HK-2 (cell line): Measurements from ENCODE around the gene MRPL43.
"Not testable (repeated sequence)": the region's sequence is repeated elsewhere in the genome, so short reads cannot be mapped to it uniquely, and the experiment has no call there.

Source experiments
- DNase-seq: peaks from one replicate; pipeline ENCODE4 v3.0.0-alpha.2; 2018; ENCODE audit not compliant: unreplicated experiment

MRPL43 gene

DNA sequence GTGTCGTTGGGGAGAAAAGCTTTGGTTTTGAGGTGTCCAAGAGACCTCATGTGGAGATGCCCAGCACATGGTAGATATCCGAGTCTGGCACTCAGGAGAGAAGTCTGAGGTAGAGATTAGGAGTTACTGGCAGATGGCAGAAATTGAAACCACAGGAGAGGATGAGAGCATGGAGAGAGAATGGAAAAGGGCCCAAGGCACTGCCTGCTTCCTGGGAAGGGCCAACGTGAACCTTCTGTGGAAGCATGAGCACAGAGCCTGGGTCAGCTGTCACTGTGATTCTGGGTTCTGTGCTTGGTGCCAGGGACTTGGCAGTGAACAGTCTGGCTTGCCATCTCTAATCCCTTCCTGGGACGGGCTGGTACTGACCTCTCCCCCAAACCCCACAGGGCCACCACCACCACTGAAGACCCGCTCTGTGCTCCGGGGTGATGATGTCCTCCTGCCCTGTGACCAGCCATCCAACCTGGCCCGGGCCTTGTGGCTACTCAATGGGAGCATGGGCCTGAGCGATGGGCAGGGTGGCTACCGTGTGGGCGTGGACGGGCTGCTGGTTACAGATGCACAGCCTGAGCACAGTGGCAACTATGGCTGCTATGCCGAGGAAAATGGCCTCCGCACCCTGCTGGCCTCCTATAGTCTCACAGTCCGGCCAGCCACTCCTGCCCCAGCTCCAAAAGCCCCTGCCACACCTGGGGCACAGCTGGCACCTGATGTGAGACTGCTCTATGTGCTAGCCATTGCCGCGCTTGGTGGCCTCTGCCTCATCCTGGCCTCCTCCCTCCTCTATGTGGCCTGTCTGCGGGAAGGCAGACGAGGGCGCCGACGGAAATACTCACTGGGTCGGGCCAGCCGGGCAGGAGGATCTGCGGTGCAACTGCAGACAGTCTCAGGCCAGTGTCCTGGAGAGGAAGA is 4.1 kb downstream of the MRPL43 start:
- no peak for DNase-seq

GRCh38 chr10:100981178-100981772 is 6.0 kb downstream of the MRPL43 start:
- peak; percentile 48 for DNase-seq

- DNase-seq, result no peak
Observed at GRCh38 chr10:100980711-100981110, 6.6 kb downstream of the MRPL43 start.

DNA sequence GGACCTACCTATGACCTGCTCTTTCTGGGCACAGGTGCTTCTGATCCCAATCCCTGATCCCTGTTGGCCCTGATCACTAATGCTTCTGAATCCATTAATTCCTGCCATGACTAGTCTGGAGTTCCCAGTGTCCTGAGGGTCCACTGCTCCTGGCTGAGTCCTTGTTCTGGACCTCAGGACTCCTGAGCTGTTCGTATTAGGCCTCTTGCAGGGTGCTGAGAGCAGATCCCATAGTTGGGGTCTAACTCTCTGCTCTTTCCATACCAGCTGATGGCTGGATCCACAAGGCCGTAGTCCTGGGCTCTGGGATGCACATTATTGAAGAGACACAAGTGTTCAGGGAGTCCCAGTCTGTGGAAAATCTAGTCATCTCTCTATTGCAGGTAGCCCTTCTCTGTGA is 7.0 kb downstream of the MRPL43 start:
- DNase-seq, result no peak

DNA sequence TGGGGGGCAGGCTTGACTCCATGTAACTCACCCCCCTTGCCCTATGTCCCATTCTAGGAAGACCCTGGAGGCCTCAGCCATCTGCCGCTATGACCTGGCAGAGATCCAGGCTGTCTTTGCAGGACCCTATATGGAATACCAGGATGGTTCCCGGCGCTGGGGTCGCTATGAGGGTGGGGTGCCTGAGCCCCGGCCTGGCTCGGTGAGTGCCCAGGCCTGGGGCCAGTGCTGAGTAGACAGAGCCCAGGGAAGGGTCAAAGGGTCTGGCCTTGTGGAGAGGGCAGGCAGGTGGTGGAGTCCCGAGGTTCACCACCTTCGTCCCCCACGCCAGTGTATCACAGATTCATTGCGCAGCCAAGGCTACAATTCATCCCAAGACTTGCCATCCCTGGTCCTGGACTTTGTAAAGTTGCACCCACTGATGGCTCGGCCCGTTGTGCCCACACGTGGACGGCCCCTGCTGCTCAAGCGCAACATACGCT is 7.5 kb downstream of the MRPL43 start:
- DNase-seq, result no peak

GRCh38 chr10:100978901-100979195 is 8.4 kb downstream of the MRPL43 start:
- no peak for DNase-seq

DNA sequence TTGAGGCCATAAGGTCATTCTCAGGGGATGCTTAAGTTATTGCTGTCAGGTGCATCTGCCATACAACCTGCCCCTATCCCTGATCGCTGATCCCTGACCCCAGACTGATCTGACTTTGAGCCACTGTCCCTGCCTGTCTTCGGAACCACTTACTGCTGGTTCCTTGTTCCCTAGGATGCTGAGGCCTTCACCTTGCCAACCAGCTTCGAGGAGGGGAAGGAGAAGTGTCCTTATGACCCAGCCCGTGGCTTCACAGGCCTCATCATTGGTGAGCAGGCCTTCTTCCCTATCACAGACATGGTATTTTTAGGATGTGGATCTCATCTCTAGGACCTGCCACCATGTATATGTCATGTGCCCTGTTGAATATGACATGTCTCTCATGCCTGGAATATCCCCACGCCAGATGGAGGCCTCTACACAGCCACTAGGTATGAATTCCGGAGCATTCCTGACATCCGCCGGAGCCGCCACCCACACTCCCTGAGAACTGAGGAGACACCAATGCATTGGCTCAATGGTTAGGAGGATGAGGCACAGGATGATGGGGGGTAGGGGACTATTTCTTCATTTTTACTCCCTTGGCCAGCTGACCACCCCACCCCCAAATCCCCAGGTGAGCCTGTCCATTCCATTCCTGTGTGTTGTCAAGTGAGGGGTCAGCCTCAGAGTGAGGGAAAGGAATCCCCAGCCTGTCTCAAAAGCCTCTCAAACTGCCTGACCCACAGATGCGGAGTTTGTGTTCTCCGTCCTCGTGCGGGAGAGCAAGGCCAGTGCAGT is 9.0 kb downstream of the MRPL43 start:
- no peak for DNase-seq

- DNase-seq, result no peak
Observed at GRCh38 chr10:100977436-100977835, 9.9 kb downstream of the MRPL43 start.

DNA sequence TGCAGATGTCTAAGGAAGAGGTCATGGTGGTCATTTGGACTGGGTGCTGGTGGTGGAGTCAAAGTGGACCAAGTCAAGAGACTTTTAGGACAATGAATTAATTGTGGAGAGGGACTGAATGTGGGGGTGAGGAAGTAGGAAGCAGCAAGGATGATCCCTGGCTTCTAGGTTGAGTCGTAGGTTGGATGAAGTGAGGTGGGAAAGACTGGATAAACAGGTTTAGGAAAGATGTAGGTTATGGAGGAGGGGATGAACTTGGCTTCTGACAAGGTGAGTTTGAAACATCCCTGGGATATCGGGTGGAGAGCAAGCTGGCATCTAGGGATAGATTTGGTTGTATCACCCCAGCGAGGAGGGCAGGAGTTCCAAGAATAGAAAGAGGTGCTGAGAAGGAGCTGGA is 10.4 kb downstream of the MRPL43 start:
- DNase-seq, result no peak

DNA sequence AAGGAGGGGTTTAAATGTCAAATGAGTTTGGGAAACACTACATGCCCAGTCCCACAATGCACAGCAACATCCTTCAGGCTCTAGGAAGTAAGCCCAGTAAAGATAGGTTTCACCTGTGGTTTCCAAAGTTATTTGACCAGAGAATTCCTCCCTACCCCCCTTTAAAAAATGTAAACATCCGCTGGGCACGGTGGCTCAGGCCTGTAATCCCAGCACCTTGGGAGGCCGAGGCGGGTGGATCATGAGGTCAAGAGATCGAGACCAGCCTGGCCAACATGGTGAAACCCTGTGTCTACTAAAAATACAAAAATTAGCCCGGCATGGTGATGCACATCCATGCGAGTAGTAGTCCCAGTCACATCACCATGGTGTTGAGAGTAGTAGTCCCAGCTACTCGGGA is 11.9 kb downstream of the MRPL43 start:
- DNase-seq, result not testable (repeated sequence)

GRCh38 chr10:100972904-100973535 is 14.3 kb downstream of the MRPL43 start:
- DNase-seq, result no peak

DNA sequence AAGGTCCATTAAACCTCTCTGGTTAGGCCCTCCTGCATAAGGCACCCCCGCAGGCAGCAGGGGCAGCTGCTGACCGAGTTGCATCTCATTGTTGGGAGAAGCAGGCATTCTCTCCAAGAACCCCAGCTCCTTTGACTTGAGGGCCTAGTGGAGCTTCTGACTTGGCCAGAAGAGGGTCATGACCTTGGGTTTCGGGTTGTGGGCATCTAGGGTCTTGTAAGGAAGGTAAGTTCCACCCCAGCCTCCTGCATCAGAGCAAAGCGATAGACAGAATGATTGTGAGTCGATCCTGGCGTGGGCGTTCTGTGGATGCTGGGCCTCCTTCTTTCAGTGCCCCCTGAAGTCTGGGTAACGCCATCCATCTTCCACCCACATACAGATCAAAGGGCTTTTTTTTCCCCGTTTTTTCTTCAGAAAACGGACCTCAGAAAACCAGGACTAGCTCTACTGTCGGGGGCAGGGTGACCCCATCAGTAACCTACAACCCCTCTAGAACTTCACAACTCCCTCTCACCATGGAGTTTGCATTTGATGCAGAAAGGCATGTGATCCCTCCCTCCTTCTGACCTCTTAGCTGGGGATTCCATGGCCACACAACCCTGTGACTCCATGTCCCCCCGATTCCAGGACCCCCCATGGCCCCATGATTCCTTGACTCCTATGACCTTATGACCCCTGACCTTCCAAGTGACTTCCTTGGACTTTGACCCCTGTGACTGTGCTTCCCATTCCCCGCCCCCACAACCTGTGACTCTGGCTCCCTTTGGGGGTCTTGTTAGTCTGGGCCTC is 15.0 kb downstream of the MRPL43 start:
- no peak for DNase-seq

DNA sequence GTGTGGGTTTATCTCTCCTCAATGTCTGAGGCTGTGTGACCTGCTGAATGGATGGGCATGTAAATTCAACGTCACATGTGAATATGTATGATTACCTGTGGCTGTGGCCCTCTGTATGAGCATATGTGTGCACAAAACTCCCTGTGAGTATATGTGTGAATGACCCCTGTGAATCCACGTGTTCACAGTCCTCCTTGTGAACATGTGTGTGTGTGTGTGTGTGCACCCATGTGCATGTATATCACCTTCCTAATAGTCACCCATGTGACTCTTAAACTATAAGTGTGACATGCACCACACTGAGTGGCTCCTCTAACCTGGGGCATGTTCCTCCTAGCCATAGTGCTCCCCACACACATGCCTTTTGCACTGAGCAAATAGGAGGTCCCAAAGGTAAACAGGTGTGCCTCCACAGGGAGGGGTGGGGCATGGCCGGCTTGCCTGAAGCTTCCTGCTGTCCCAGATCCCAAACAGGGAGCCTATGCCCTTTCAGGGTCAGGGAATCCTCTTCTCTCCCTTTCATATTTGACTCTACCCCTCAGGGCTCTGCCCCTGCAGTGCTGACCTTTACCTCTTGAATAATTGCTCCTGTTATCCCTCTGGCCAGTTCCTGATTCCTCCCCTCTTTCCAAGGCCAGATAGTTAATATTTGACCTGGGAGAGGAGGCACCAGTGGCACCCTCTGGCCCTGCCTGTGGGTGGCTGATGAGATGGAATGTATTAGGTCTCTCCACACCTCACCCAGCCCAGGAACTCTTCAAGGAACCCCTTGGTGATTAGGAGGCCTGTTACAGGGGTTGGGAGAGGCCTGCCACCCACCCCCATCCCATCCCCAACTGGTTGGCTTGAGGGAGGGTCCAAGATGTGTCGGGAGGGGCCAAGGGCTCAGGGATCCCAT is 16.1 kb downstream of the MRPL43 start:
- DNase-seq, result no peak

DNA sequence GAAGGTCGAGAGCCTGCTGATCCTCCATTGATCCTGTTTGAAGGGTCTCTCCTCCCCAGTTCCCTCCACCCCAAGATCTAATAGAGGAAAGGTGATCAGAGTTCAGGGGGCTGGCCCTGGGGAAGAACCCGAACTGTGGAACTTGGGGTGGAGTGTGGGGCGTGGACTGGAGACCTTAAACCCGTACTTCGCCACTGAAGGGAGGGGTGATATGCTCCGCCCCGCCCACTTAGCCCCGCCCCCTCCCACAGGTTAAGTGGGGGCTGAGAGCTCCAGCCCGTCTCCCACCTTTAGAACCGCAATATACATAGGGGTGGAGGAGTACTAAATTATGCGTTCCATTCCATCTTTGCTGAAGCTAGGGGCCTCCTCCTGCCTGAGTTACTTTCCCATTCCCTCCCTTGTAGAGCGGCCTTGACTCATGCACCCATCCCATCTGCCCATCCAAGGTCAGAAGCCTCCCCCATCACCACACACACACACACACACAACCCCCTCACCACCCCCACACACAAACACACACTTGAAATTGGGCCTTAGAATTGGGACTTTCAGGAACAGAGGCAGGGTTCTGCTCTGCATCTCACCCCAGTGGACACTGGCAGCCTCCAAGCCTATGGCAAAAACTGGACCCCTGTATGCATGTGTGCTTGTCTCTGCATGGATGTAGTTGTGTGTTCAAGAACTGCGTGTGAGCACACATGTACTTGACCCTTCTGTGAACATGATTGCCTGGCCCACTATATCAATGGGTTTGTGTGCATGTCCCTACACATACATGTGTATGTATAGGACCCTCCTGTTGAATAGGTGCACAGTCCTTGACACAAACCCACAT is 17.0 kb downstream of the MRPL43 start:
- DNase-seq, result no peak

DNA sequence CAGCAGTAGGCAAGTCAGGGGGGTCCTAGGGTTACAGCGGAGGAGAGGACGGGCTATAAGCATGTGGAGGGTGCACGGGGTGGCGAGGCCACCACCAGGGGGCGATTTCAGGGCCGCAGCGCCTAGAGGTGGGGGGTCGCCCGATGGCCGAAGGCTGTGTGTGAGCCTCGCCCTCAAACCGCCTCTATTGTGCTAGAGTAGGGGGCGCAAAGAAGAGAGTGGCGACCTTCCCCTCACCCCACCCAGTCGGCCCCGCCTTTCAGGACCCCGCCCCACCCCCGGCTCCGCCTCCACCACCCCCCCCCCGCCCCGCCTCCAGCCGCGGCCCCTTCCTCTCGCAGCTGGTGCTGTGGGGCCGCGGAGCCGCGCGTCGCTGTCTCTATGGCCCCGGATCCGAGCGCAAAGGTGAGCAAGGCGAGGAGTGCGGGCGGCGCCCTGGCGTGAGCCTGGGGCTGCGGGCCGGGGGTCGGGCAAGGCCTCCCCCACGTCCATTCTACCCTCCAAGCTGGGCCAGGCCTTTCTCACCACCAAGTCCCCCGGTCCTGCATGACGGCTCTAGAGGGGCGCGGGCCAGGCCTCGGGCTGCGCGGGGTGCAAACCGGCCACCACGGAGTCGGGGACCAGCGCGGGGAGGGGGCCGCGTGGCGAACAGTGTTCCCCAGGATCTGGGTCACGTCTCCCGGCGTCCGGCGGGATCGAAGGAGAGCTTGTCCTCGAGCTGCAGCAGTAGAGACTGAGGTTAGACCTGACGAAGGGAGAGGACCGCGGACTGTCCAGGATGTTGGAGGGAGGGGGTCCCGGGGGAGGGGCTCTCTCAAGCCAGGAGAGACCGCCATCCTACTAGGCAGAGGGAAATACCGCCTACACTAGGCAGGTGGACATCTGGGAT is 17.9 kb downstream of the MRPL43 start, which contains the start of gene SEMA4G:
Gene SEMA4G, plus strand, starts transcription at position 318 of the 889 bp plus-strand sequence. CDS start 3,409 bp downstream, outside the sequence.
- no peak for DNase-seq

GRCh38 chr10:100968863-100969186 is 18.5 kb downstream of the MRPL43 start:
- no peak for DNase-seq

DNA sequence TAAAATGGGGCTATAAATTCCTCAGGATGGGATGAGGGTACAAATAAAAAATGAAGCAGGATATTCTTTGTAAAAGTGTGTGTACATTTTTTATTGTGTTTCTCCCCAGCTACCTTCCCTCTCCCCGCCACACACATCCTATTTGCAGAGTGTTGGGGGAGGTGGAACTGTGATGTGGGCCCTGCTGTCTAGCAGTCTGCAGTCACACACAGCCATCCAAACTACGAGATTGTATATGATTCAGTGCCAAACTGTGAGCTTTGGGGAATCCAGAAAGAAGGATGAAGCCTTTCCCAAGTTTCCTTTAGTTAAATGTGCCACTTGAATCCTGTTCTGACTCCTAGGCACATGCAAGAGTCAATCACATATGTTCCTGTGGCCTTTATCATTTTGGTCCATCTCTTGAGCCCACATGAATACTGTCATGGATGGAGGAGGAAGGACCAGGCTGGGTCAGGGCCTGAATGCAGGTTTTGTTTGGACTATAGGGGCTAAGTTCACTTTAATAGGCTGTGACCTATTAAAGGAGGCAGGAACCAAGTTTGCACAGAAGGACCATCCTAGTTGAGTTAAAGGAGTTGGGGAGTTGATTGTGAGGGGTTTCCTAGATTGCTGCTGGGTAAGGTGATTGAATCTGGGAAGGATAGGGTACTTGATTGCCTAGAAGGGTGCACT is 19.1 kb downstream of the MRPL43 start:
- DNase-seq, result no peak

DNA sequence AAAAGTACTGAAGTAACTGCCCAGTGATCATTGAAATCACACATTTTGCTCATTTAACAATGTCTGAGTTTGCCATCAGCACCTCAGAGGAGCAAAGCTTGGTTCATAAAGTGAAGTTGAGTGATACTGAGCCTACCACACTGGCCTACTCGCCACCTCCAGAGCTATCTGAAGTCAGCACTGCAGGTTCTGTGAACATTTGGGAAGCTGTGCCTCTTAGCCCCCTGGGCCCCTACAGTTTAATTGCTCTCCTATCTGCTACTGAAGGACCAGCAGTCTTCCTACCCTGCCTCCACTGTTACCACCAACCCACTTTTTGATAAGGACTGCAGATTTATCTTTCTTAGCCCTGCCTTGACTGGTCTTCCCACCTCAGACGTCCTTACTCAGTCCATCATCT is 20.0 kb downstream of the MRPL43 start:
- no peak for DNase-seq
